ENCODE data around the gene LHFPL3.

LHFPL3 gene

GRCh38 chr7:104898434-104898833, 570.0 kb downstream of the LHFPL3 start:
- no peak overlapping the region for H2BK120ac ChIP-seq (ENCODE audit: low read depth, low read length)
- no peak overlapping the region for H2AFZ ChIP-seq (ENCODE audit: low read depth, low read length)
- no peaks in the 10 kb centered on the region for H3K9me3 ChIP-seq (ENCODE audit: control insufficient read depth, low read length)
- no peak overlapping the region for H3K4me3 ChIP-seq (ENCODE audit: insufficient read depth in 1 of 2, low read depth in 1 of 2, low read length in 2 of 2)
- no peak for DNase-seq
- no peak overlapping the region for H3K14ac ChIP-seq (ENCODE audit: low read length in 2 of 2)
- no peak overlapping the region for H3K9ac ChIP-seq (ENCODE audit: low read length)
- no peak overlapping the region for H3K4ac ChIP-seq (ENCODE audit: low read depth in 1 of 2, low read length in 2 of 2)
- no peak overlapping the region for H3K27ac ChIP-seq (ENCODE audit: low read length, poor library complexity, severe bottlenecking)
- H3K4me2 ChIP-seq (ENCODE audit: low read length, poor library complexity, severe bottlenecking): no peak overlapping the region
- H3K4me1 ChIP-seq (ENCODE audit: control insufficient read depth, insufficient read depth, low read depth, low read length): no peaks in the 10 kb centered on the region
- no peak overlapping the region for H2BK5ac ChIP-seq (ENCODE audit: low read depth, low read length, poor library complexity, severe bottlenecking)
- H3K18ac ChIP-seq (ENCODE audit: low read depth in 1 of 2, low read length in 2 of 2): no peak overlapping the region
- no peak overlapping the region for H2BK12ac ChIP-seq (ENCODE audit: low read length in 2 of 2)
- no peak overlapping the region for H3K23ac ChIP-seq (ENCODE audit: low read length in 2 of 2)
- H4K91ac ChIP-seq (ENCODE audit: low read length): no peak overlapping the region
- no peaks in the 10 kb centered on the region for H3K36me3 ChIP-seq (ENCODE audit: control insufficient read depth in 1 of 2, insufficient read depth in 2 of 2, low read depth in 1 of 2, low read length in 2 of 2)
- H3K27me3 ChIP-seq (ENCODE audit: control insufficient read depth in 1 of 2, insufficient read depth in 1 of 2, low read length in 2 of 2): peaks cover 6 to 74% of the 10 kb centered on the region in 2 experiments
- no peak overlapping the region for H4K8ac ChIP-seq (ENCODE audit: low read length)
- no peak overlapping the region for H2AK5ac ChIP-seq (ENCODE audit: low read length, severe bottlenecking)
- no peak overlapping the region for H2BK15ac ChIP-seq (ENCODE audit: low read depth, poor library complexity, severe bottlenecking)
- H3K79me1 ChIP-seq (replicated peaks; ENCODE audit: low read length, poor library complexity, severe bottlenecking): no peaks in the 10 kb centered on the region
- 68% methylated on average over 5 of the region's 5 CpGs for WGBS

- Histone ChIP-seq H4K8ac (ENCODE audit: low read length) (no peak overlapping the region), H3K9ac (ENCODE audit: low read length) (no peak overlapping the region), H3K4me1 (ENCODE audit: control insufficient read depth, insufficient read depth, low read depth, low read length) (no peaks in the 10 kb centered on the region), H3K4me3 (ENCODE audit: insufficient read depth in 1 of 2, low read depth in 1 of 2, low read length in 2 of 2) (no peak overlapping the region), H4K91ac (ENCODE audit: low read length) (no peak overlapping the region), H3K14ac (ENCODE audit: low read length in 2 of 2) (no peak overlapping the region), H3K79me1 (replicated peaks; ENCODE audit: low read length, poor library complexity, severe bottlenecking) (no peaks in the 10 kb centered on the region), H3K18ac (ENCODE audit: low read depth in 1 of 2, low read length in 2 of 2) (no peak overlapping the region), H2BK12ac (ENCODE audit: low read length in 2 of 2) (no peak overlapping the region), H3K27me3 (ENCODE audit: control insufficient read depth in 1 of 2, insufficient read depth in 1 of 2, low read length in 2 of 2) (peaks cover 6 to 53% of the 10 kb centered on the region in 2 experiments), H2BK120ac (ENCODE audit: low read depth, low read length) (no peak overlapping the region), H2AFZ (ENCODE audit: low read depth, low read length) (no peak overlapping the region), H3K4ac (ENCODE audit: low read depth in 1 of 2, low read length in 2 of 2) (no peak overlapping the region), H2BK15ac (ENCODE audit: low read depth, poor library complexity, severe bottlenecking) (no peak overlapping the region), H3K27ac (ENCODE audit: low read length, poor library complexity, severe bottlenecking) (no peak overlapping the region), H3K36me3 (ENCODE audit: control insufficient read depth in 1 of 2, insufficient read depth in 2 of 2, low read depth in 1 of 2, low read length in 2 of 2) (no peaks in the 10 kb centered on the region), H2AK5ac (ENCODE audit: low read length, severe bottlenecking) (no peak overlapping the region), H3K9me3 (ENCODE audit: control insufficient read depth, low read length) (no peaks in the 10 kb centered on the region), H2BK5ac (ENCODE audit: low read depth, low read length, poor library complexity, severe bottlenecking) (no peak overlapping the region), H3K4me2 (ENCODE audit: low read length, poor library complexity, severe bottlenecking) (no peak overlapping the region), H3K23ac (ENCODE audit: low read length in 2 of 2) (no peak overlapping the region)
- DNase-seq: no peak
- 70% methylated on average over 6 of the region's 6 CpGs for WGBS
Observed at GRCh38 chr7:104900525-104901239, 572.3 kb downstream of the LHFPL3 start.

- H3K9ac ChIP-seq (ENCODE audit: low read length): no peak overlapping the region
- WGBS: 85% methylated on average over 2 of the region's 3 CpGs
- H2AK5ac ChIP-seq (ENCODE audit: low read length, severe bottlenecking): no peak overlapping the region
- H3K4me3 ChIP-seq (ENCODE audit: insufficient read depth in 1 of 2, low read depth in 1 of 2, low read length in 2 of 2): no peak overlapping the region
- H2AFZ ChIP-seq (ENCODE audit: low read depth, low read length): no peak overlapping the region
- no peak overlapping the region for H2BK120ac ChIP-seq (ENCODE audit: low read depth, low read length)
- peaks cover 3 to 49% of the 10 kb centered on the region in 2 experiments for H3K27me3 ChIP-seq (ENCODE audit: control insufficient read depth in 1 of 2, insufficient read depth in 1 of 2, low read length in 2 of 2)
- no peaks in the 10 kb centered on the region for H3K4me1 ChIP-seq (ENCODE audit: control insufficient read depth, insufficient read depth, low read depth, low read length)
- H2BK5ac ChIP-seq (ENCODE audit: low read depth, low read length, poor library complexity, severe bottlenecking): no peak overlapping the region
- H3K14ac ChIP-seq (ENCODE audit: low read length in 2 of 2): no peak overlapping the region
- DNase-seq: no peak
- H3K18ac ChIP-seq (ENCODE audit: low read depth in 1 of 2, low read length in 2 of 2): no peak overlapping the region
- no peak overlapping the region for H3K4me2 ChIP-seq (ENCODE audit: low read length, poor library complexity, severe bottlenecking)
- H3K23ac ChIP-seq (ENCODE audit: low read length in 2 of 2): no peak overlapping the region
- no peak overlapping the region for H3K4ac ChIP-seq (ENCODE audit: low read depth in 1 of 2, low read length in 2 of 2)
- no peaks in the 10 kb centered on the region for H3K36me3 ChIP-seq (ENCODE audit: control insufficient read depth in 1 of 2, insufficient read depth in 2 of 2, low read depth in 1 of 2, low read length in 2 of 2)
- no peak overlapping the region for H4K8ac ChIP-seq (ENCODE audit: low read length)
- H2BK12ac ChIP-seq (ENCODE audit: low read length in 2 of 2): no peak overlapping the region
- H3K27ac ChIP-seq (ENCODE audit: low read length, poor library complexity, severe bottlenecking): no peak overlapping the region
- no peak overlapping the region for H4K91ac ChIP-seq (ENCODE audit: low read length)
- H3K9me3 ChIP-seq (ENCODE audit: control insufficient read depth, low read length): no peaks in the 10 kb centered on the region
- H3K79me1 ChIP-seq (replicated peaks; ENCODE audit: low read length, poor library complexity, severe bottlenecking): no peaks in the 10 kb centered on the region
- no peak overlapping the region for H2BK15ac ChIP-seq (ENCODE audit: low read depth, poor library complexity, severe bottlenecking)
Observed at GRCh38 chr7:104901240-104901619, 572.8 kb downstream of the LHFPL3 start.

GRCh38 chr7:104902183-104902582, 573.8 kb downstream of the LHFPL3 start:
- DNase-seq: no peak
- Histone ChIP-seq H3K36me3 (ENCODE audit: control insufficient read depth in 1 of 2, insufficient read depth in 2 of 2, low read depth in 1 of 2, low read length in 2 of 2) (no peaks in the 10 kb centered on the region), H2AK5ac (ENCODE audit: low read length, severe bottlenecking) (no peak overlapping the region), H3K27me3 (ENCODE audit: control insufficient read depth in 1 of 2, insufficient read depth in 1 of 2, low read length in 2 of 2) (peaks cover 0 to 49% of the 10 kb centered on the region in 2 experiments), H4K8ac (ENCODE audit: low read length) (no peak overlapping the region), H2BK120ac (ENCODE audit: low read depth, low read length) (no peak overlapping the region), H3K14ac (ENCODE audit: low read length in 2 of 2) (no peak overlapping the region), H3K4me3 (ENCODE audit: insufficient read depth in 1 of 2, low read depth in 1 of 2, low read length in 2 of 2) (no peak overlapping the region), H3K4me2 (ENCODE audit: low read length, poor library complexity, severe bottlenecking) (no peak overlapping the region), H3K9me3 (ENCODE audit: control insufficient read depth, low read length) (no peaks in the 10 kb centered on the region), H3K18ac (ENCODE audit: low read depth in 1 of 2, low read length in 2 of 2) (no peak overlapping the region), H2BK15ac (ENCODE audit: low read depth, poor library complexity, severe bottlenecking) (no peak overlapping the region), H2BK12ac (ENCODE audit: low read length in 2 of 2) (no peak overlapping the region), H3K4ac (ENCODE audit: low read depth in 1 of 2, low read length in 2 of 2) (no peak overlapping the region), H3K79me1 (replicated peaks; ENCODE audit: low read length, poor library complexity, severe bottlenecking) (no peaks in the 10 kb centered on the region), H3K27ac (ENCODE audit: low read length, poor library complexity, severe bottlenecking) (no peak overlapping the region), H3K9ac (ENCODE audit: low read length) (no peak overlapping the region), H3K4me1 (ENCODE audit: control insufficient read depth, insufficient read depth, low read depth, low read length) (no peaks in the 10 kb centered on the region), H2AFZ (ENCODE audit: low read depth, low read length) (no peak overlapping the region), H3K23ac (ENCODE audit: low read length in 2 of 2) (no peak overlapping the region), H2BK5ac (ENCODE audit: low read depth, low read length, poor library complexity, severe bottlenecking) (no peak overlapping the region), H4K91ac (ENCODE audit: low read length) (no peak overlapping the region)
- 94% methylated on average over 6 of the region's 6 CpGs for WGBS
